Right hindlimb (tissue), 1 donor: ENCODE measurements around the gene PFKP.
A peak's percentile ranks its signal among the peaks of the same experiment; 100 is the strongest.

Experiments used
- DNase-seq: peaks from one replicate; pipeline ENCODE4 v3.0.0-alpha.2; 2018

PFKP gene

GRCh38 chr10:3067118-3067858 lies at the start of gene PFKP:
Gene PFKP, plus strand, starts transcription at chr10:3067548. Its CDS starts 48 bp downstream, at chr10:3067596.
- DNase-seq = peak; percentile 50

GRCh38 chr10:3018247-3018646 lies 49.1 kb upstream of the PFKP start:
- no peak for DNase-seq

DNA sequence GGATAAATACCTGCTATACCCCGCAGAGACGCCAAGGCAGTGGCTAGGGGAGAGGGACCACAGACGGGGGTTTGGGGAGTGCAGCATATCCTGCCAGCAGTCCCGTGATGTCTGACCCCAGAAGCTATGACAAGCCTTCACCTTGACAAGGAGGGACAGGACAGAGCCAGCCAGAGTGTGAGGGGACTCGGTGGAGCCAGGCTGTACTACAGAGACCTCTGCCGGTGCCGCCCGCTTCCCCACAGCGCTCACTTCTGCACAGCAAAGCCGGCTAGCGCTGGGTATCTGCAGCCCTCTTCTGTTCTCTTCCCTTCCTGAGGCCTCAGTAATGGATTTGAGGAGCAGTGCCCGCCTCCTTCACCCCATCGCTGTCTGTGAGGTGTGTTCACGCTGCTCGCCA lies 47.0 kb upstream of the PFKP start:
- no peak for DNase-seq

- no peak for DNase-seq
These were observed 46.5 kb upstream of the PFKP start for GRCh38 chr10:3020881-3021280.

DNA sequence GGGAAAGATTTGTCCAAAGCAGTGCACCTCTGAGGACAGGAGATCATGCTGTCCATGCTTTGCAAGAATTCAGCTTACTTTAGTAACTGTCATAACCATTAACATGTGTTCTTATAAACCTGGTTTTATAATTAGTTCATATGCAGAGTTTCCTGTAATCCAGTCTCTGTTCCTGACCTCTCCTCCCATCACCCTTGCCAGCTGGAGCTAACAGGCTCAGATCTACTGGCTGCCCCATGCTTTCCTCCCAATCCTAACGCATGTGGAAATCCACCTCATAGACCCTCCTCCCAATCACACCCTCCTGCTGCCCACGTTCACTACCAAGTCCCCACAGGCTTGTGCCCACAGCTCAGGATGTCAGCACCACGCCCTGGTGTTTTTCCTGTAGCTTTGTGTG lies 45.3 kb upstream of the PFKP start:
- no peak for DNase-seq

DNA sequence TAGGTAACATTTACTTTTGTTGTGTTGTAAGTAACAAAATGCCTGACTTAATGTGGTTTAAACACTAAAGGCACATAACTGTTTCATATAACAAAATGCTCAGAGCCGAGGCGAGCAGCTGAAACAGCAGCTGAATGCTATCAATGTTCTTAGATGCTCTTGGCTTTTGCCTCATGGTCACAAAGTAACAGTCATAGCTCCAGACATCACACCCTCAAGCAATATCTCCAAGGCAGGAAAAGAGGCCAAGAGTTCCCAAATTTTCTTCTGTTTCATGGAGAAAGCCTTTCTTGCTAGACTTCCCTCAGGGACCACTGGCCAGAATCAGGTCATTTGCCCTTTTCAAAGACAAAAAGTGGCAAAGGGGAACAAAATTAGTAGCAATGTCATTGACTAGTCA lies 43.5 kb upstream of the PFKP start:
- DNase-seq = no peak

DNA sequence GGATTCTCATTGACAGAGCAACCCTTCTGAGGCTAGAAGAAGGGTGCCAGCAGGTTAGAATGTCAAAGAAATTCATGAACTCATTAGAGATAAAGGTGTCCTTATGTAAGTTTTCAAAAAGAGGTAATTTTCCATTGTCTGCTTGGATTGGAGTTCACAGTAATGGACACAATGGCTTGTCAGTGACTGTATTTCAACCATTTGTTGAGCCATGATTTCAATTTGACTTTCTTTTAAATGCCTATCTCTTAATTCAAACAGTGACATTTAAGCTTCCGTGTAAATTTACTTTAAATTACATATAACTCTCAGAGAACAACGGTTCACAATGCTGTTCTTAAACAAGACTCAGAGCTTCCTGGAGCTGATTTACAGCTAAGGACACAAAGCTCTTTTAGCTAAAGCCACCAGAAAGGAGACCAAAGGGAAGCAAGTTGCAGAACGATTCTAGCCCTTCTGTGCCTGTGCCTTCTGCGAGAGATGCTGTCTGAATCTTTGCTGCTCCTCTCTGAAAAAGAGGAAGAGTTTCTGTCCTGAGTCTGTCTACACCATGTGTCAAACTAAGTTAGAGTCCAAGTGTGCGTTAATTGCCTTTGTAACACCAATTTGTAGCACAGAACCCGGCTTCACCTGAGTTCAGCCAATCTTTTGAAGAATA lies 42.2 kb upstream of the PFKP start:
- no peak for DNase-seq

DNA sequence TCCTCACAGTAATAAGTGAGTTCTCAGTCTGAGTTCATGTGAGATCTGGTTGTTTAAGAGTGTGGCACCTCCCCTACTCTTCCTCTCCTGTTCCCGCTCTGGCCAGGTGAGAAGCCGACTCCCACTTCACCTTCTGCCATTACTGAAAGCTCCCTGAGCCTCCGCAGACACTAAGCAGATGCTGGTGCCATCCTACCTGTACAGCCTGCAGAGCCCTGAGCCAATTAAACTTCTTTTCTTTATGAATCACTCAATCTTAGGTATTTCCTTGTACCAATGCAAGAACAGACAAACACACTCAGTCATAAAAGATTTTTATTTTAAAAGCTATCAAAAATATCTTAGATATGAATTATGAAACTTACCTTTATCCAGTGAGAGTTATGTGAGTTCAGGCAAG lies 39.5 kb upstream of the PFKP start:
- no peak for DNase-seq

- no peak for DNase-seq
These were observed 38.9 kb upstream of the PFKP start for GRCh38 chr10:3028441-3028840.

DNA sequence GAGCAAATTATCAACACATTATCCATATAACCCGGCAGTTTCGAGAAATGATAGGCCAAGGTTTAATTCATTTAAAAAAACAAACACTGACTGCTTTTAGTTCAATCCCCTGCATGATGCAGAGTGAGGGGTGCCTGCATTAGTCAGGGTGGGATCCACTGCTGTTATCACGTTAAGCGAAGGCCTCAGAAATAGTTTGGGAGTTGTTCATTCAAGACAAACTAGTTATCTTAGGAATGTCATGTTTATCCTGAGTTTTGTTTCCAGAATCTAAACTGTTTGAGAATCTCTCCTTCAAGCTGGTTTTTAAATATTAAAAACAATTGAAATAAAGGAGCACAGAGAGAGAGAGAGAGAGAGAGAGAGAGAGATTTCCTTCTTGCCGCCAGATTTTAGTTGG lies 36.6 kb upstream of the PFKP start:
- DNase-seq = no peak

- DNase-seq = no peak
These were observed 35.9 kb upstream of the PFKP start for GRCh38 chr10:3031490-3031889.

- DNase-seq = no peak
These were observed 33.4 kb upstream of the PFKP start for GRCh38 chr10:3033925-3034324.

DNA sequence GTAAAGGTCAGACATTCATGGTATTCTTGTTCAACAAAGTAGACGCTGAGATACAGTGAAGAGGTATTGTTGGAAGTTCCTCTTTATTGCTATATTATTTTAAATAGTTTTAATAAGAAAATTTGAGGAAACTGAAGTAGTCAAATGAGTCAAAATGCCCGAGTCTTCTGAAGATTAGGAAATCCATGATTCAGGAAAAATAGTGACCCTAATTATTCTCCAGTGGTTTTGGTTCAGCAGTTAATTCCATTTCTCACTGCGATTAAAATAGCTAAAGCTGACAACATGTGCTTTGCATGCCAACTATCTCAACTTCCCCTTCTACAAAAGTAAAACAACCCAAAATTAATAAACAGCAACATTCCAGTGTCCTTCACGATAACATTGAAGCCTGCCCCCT lies 32.7 kb upstream of the PFKP start:
- no peak for DNase-seq

- no peak for DNase-seq
These were observed 31.0 kb upstream of the PFKP start for GRCh38 chr10:3036155-3037021.

- no peak for DNase-seq
These were observed 30.2 kb upstream of the PFKP start for GRCh38 chr10:3037182-3037581.

DNA sequence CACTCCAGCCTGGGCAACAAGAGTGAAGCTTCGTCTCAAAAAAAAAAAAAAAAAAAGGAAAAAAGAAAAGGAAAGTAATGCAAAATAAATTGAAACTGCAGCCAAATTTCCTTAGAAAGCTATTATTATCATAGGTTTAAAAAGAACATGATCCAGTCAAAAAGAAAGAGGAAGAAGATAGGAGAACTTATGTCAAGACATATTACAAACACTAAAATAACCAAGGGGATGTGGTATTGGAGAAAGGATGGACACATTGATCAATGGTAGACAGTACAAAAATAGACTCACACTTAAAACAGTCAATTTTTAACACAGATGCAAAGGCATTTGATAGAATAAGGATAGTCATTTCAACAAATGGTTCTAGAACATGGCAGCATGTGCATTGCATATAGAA lies 27.3 kb upstream of the PFKP start:
- no peak for DNase-seq

GRCh38 chr10:3042589-3042988 lies 24.8 kb upstream of the PFKP start:
- no peak for DNase-seq

DNA sequence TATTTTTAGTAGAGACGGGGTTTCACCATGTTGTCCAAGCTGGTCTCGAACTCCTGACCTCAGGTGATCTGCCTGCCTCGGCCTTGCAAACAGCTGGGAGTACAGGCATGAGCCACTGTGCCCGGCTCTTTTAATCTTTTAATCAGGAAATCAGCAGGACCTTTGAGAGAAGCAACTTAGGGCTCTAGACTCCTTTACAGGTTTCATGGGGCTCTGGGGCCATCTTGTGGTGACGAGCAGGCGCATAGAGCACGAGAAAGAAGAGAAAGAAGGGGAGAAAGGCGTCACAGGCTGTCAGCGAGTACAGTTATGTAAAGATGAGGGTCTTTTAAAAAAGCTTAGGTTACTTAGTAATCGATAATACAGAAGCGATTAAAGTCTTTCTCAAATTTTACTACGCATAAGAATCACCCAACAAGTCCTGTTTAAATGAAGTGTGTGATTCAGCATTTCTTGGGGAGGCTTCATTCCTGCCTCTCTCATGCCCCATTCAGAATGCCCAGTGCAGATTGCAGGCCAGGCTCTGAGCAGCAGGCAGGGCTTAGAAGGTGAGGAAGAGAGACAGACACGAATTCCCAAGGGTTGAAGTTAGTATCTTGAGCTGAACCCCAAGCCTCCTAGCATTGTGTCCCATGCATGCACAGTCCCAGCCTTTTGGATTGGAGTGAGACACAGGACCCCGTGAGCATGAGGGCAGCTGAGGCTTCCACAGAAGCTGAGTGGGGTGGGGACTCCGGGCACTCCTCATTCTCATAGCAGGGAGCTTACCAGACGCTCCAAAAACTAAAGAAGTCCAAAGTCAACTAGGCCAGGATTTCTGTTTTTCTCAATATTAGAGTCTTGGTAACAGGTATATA lies 23.6 kb upstream of the PFKP start:
- peak; percentile 73 for DNase-seq

DNA sequence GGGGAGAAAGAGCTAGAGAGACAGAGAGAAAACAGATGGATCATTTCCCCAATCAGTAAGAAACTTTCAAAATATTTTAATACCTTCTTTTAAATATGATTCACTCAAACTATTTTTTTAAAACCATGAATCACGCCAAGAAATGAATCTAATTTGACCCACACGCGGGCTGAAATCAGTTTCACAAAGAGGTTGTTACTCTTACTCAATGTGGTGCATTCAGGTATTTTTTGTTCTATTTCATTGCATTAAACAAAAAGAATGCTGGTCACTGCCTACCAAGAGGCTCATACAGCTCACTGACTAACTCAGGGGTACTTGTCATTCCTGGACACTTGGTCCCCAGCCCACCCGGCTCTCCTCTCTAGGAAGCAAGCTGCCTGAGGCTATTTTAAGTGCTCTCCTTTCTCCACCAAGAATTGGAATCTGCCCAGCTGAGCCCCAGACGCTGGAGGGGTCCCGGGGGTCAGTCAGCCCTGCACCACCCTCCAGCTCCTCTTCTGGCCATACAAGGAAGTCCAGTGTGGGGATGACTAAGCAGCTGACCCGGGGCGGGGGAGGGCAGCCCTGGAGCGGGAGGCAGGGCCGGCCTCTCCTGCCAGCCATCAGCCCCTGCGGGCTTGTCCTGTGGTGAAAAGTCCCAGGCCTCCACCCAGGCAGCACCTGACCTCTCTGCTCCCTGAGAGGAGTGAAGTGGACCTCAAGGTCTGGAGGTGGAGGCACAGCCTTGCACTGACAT lies 21.7 kb upstream of the PFKP start:
- DNase-seq = peak; percentile 63

GRCh38 chr10:3046210-3046779 lies 21.1 kb upstream of the PFKP start:
- DNase-seq = no peak

DNA sequence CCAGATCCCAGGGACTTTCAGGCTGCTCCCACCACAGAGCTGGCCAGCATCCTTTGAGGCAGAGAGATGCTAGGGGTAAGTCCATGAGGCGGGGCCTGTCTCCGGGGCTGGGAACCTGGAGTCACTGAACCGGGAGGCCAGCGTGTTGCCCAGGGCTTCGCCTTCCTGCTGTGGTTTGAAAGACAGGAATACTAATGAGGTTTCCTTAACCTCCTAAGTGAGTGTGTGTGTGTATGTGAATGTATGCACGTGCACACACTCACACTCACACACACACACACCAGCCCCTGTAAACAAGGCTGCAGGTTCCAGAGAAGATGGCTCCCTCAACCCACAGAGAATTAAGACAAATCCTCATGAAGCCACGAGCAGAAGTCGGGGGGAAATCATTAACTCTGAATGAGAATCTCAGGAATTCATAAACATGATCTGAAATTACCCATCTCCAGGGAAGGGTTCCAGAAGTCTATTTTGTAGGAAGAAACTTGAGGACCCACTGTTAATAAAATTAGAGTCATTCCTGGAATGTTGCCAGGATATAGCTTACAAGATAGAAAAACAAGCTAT lies 20.3 kb upstream of the PFKP start:
- DNase-seq = no peak
